ENCODE results near the gene LSR.

DNA sequence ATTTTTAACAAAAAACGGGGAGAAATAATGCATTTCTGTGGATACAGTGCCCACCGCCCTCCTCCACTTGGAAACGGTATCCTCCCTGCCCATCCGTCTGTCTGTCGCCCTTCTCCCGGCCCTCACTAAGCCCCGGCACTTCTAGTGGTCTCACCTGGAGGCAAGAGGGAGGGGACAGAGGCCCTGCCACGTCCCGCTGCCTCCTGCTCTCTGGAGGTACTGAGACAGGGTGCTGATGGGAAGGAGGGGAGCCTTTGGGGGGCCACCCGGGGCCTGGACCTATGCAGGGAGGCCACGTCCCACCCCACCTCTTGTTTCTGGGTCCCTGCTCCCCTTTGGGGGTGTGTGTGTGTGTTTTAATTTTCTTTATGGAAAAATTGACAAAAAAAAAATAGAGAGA is 30.6 kb downstream of the LSR start:
- TF ChIP-seq, protein P1, sequence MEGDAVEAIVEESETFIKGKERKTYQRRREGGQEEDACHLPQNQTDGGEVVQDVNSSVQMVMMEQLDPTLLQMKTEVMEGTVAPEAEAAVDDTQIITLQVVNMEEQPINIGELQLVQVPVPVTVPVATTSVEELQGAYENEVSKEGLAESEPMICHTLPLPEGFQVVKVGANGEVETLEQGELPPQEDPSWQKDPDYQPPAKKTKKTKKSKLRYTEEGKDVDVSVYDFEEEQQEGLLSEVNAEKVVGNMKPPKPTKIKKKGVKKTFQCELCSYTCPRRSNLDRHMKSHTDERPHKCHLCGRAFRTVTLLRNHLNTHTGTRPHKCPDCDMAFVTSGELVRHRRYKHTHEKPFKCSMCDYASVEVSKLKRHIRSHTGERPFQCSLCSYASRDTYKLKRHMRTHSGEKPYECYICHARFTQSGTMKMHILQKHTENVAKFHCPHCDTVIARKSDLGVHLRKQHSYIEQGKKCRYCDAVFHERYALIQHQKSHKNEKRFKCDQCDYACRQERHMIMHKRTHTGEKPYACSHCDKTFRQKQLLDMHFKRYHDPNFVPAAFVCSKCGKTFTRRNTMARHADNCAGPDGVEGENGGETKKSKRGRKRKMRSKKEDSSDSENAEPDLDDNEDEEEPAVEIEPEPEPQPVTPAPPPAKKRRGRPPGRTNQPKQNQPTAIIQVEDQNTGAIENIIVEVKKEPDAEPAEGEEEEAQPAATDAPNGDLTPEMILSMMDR (tag by site-specific recombination; IDR thresholded peaks at IDR 0.05): no peak
- TF ChIP-seq, protein P2, sequence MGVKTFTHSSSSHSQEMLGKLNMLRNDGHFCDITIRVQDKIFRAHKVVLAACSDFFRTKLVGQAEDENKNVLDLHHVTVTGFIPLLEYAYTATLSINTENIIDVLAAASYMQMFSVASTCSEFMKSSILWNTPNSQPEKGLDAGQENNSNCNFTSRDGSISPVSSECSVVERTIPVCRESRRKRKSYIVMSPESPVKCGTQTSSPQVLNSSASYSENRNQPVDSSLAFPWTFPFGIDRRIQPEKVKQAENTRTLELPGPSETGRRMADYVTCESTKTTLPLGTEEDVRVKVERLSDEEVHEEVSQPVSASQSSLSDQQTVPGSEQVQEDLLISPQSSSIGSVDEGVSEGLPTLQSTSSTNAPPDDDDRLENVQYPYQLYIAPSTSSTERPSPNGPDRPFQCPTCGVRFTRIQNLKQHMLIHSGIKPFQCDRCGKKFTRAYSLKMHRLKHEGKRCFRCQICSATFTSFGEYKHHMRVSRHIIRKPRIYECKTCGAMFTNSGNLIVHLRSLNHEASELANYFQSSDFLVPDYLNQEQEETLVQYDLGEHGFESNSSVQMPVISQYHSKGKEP (tag by site-specific recombination; IDR thresholded peaks at IDR 0.05): no peak
- no peak for TF ChIP-seq ZNF24 (tag by site-specific recombination; IDR thresholded peaks at IDR 0.05)
- TF ChIP-seq, protein P3, sequence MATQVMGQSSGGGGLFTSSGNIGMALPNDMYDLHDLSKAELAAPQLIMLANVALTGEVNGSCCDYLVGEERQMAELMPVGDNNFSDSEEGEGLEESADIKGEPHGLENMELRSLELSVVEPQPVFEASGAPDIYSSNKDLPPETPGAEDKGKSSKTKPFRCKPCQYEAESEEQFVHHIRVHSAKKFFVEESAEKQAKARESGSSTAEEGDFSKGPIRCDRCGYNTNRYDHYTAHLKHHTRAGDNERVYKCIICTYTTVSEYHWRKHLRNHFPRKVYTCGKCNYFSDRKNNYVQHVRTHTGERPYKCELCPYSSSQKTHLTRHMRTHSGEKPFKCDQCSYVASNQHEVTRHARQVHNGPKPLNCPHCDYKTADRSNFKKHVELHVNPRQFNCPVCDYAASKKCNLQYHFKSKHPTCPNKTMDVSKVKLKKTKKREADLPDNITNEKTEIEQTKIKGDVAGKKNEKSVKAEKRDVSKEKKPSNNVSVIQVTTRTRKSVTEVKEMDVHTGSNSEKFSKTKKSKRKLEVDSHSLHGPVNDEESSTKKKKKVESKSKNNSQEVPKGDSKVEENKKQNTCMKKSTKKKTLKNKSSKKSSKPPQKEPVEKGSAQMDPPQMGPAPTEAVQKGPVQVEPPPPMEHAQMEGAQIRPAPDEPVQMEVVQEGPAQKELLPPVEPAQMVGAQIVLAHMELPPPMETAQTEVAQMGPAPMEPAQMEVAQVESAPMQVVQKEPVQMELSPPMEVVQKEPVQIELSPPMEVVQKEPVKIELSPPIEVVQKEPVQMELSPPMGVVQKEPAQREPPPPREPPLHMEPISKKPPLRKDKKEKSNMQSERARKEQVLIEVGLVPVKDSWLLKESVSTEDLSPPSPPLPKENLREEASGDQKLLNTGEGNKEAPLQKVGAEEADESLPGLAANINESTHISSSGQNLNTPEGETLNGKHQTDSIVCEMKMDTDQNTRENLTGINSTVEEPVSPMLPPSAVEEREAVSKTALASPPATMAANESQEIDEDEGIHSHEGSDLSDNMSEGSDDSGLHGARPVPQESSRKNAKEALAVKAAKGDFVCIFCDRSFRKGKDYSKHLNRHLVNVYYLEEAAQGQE (tag by site-specific recombination; IDR thresholded peaks at IDR 0.05): no peak
- TF ChIP-seq ZBTB7A (tag by site-specific recombination; IDR thresholded peaks at IDR 0.05; ENCODE audit: low read depth): no peak
- TF ChIP-seq, protein P4, sequence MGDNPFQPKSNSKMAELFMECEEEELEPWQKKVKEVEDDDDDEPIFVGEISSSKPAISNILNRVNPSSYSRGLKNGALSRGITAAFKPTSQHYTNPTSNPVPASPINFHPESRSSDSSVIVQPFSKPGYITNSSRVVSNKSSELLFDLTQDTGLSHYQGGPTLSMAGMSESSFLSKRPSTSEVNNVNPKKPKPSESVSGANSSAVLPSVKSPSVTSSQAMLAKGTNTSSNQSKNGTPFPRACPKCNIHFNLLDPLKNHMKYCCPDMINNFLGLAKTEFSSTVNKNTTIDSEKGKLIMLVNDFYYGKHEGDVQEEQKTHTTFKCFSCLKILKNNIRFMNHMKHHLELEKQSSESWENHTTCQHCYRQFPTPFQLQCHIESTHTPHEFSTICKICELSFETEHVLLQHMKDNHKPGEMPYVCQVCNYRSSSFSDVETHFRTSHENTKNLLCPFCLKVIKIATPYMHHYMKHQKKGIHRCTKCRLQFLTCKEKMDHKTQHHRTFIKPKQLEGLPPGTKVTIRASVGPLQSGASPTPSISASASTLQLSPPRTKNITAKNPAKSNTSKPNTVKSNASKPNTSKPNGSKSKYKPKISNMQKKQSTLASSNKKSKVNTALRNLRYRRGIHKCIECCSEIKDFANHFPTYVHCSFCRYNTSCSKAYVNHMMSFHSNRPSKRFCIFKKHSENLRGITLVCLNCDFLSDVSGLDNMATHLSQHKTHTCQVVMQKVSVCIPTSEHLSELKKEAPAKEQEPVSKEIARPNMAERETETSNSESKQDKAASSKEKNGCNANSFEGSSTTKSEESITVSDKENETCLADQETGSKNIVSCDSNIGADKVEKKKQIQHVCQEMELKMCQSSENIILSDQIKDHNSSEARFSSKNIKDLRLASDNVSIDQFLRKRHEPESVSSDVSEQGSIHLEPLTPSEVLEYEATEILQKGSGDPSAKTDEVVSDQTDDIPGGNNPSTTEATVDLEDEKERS (tag by site-specific recombination; IDR thresholded peaks at IDR 0.05): no peak
- no peak for TF ChIP-seq IKZF3 (tag by site-specific recombination; IDR thresholded peaks at IDR 0.05)
- TF ChIP-seq, protein P5, sequence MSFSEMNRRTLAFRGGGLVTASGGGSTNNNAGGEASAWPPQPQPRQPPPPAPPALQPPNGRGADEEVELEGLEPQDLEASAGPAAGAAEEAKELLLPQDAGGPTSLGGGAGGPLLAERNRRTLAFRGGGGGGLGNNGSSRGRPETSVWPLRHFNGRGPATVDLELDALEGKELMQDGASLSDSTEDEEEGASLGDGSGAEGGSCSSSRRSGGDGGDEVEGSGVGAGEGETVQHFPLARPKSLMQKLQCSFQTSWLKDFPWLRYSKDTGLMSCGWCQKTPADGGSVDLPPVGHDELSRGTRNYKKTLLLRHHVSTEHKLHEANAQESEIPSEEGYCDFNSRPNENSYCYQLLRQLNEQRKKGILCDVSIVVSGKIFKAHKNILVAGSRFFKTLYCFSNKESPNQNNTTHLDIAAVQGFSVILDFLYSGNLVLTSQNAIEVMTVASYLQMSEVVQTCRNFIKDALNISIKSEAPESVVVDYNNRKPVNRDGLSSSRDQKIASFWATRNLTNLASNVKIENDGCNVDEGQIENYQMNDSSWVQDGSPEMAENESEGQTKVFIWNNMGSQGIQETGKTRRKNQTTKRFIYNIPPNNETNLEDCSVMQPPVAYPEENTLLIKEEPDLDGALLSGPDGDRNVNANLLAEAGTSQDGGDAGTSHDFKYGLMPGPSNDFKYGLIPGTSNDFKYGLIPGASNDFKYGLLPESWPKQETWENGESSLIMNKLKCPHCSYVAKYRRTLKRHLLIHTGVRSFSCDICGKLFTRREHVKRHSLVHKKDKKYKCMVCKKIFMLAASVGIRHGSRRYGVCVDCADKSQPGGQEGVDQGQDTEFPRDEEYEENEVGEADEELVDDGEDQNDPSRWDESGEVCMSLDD (tag by site-specific recombination; IDR thresholded peaks at IDR 0.05): no peak
